GM12891 (cell line): ENCODE data around the gene TRPC6.
"Not testable (repeated sequence)": the region's sequence is repeated elsewhere in the genome, so short reads cannot be mapped to it uniquely, and the experiment has no call there.

ENCODE experiments used
- DNase-seq: peaks from one replicate; pipeline ENCODE4 v3.0.0; 2011; ENCODE audit warnings: low spot score; ENCODE audit not compliant: insufficient read length
- FAIRE-seq: peaks from 2 replicates; lab custom pipeline; 2011; peaks lifted over from hg19 to GRCh38; lab: Jason Lieb, UNC
- PAX5 ChIP-seq: IDR thresholded peaks from 2 replicates; pipeline ENCODE4 v1.6.1; 2011; ENCODE audit warnings: low read length, moderate library complexity, mild to moderate bottlenecking; ENCODE audit not compliant: insufficient read depth, severe bottlenecking
- POLR2A ChIP-seq: IDR thresholded peaks from 2 replicates; pipeline ENCODE4 v1.6.1; 2011; ENCODE audit warnings: low read depth, low read length, control low read depth
- POLR2AphosphoS5 ChIP-seq: IDR thresholded peaks from 2 replicates; pipeline ENCODE4 v1.6.1; 2011; ENCODE audit warnings: low read depth, low read length, control low read depth
- POU2F2 ChIP-seq: IDR thresholded peaks from 2 replicates; pipeline ENCODE4 v1.6.1; 2011; ENCODE audit warnings: low read depth, mild to moderate bottlenecking, control low read depth, low read length, moderate library complexity
- SPI1 ChIP-seq: IDR thresholded peaks from 2 replicates; pipeline ENCODE4 v1.6.1; 2011; ENCODE audit warnings: low read depth, low read length, control low read depth
- TAF1 ChIP-seq: IDR thresholded peaks from 2 replicates; pipeline ENCODE4 v1.6.1; 2011; ENCODE audit warnings: low read depth, low read length, control low read depth

TRPC6 gene

DNA sequence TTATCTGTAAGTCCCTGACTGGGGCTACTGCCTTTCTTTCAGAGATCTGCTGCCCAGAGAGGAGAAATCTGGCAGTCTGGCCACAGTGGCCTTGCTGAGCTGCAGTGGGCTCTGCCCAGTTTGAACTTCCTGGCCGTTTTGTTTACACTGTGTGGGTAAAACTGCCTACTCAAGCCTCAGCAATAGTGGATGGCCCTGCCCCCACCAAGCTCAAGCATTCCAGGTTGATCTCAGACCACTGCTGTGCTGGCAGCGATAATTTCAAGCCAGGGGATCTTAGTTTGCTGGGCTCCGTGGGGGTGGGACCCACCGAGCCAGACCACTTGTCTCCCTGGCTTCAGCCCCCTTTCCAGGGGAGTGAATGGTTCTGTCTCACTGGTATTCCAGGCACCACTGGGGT, 117.5 kb downstream of the TRPC6 start:
- FAIRE-seq: no peak
- TF ChIP-seq TAF1: no peak
- no peak for TF ChIP-seq PAX5
- no peak for TF ChIP-seq POU2F2
- TF ChIP-seq POLR2AphosphoS5: no peak
- no peak for TF ChIP-seq SPI1
- TF ChIP-seq POLR2A: no peak
- DNase-seq: no peak

DNA sequence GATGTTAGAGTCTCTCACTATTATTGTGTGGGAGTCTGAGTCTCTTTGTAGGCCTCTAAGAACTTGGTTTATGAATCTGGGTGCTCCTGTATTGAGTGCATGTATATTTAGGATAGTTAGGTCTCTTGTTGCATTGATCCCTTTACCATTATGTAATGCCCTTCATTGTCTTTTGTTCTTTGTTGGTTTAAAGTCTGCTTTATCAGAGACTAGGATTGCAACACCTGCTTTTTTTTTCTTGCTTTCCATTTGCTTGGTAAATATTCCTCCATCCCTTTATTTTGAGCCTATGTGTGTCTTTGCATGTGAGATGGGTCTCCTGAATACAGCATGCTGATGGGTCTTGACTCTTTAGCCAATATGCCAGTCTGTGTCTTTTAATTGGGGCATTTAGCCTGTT, 119.4 kb downstream of the TRPC6 start:
- not testable (repeated sequence) for FAIRE-seq, DNase-seq

DNA sequence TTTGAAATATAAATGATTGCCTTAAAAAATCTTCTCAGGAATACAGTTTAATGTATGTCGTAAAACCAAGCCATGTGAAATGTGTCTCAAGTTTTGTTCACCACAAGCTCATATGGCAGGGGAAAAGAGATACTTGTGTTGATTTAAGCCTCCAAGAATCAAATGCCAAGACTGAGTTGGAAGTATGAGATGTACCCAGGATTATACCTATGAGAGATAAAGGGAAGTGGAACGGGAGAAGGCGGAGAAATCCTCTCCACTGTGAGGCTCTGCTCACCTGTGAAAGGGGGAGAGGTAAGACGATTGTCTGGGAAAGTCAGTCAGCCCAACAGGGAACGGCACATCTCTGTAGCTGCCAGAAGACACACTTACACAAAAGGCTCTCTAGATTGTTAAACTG, 124.8 kb downstream of the TRPC6 start:
- TF ChIP-seq POU2F2 (no peak), SPI1 (no peak), TAF1 (no peak), POLR2A (no peak), POLR2AphosphoS5 (no peak), PAX5 (no peak)

DNA sequence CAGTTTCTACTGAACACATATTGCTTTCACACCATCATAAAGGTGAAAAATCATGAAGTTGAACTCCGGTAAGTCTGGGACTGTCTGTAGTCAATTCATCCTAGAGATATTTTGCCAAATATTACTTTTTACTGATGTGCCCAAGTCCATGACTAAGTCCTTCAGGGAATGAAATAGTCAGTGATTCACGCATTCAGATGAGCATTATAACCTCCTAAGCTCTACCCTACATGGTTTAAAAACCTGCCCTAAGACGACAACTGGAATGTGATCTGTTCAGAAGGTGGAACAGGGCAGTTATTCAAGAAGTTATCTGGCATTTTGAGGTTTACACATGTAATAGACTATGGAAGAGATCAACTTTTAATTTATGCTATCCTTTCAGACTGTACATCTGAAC, 125.6 kb downstream of the TRPC6 start:
- no peak for TF ChIP-seq POU2F2
- no peak for TF ChIP-seq PAX5
- no peak for TF ChIP-seq SPI1
- TF ChIP-seq TAF1: no peak
- no peak for TF ChIP-seq POLR2AphosphoS5
- no peak for TF ChIP-seq POLR2A
- FAIRE-seq (no peak), DNase-seq (no peak)

More for the DNA sequence above, 124.8 kb downstream of the TRPC6 start:
- FAIRE-seq (no peak), DNase-seq (no peak)

DNA sequence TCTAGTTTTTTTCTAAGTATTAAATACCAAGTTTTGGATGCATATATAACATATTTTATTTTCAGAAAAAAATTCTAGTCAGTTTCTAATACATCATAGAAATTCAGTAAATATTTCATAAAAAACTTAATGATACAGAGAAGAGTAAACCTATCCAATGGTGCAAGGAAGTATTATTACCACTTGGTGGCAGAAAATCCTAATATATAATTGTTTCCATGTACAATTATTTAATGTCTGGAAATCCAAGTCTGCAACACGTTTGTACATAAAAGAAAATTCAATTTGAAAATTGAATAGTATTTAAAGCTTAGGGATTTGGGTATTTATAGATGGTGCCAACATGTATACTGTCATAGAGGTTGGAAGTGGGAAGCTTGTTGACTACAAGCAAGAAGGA, 127.0 kb downstream of the TRPC6 start:
- TF ChIP-seq POLR2AphosphoS5 (no peak), PAX5 (no peak), TAF1 (no peak), POU2F2 (no peak), SPI1 (no peak), POLR2A (no peak)
- FAIRE-seq: no peak
- DNase-seq: no peak

DNA sequence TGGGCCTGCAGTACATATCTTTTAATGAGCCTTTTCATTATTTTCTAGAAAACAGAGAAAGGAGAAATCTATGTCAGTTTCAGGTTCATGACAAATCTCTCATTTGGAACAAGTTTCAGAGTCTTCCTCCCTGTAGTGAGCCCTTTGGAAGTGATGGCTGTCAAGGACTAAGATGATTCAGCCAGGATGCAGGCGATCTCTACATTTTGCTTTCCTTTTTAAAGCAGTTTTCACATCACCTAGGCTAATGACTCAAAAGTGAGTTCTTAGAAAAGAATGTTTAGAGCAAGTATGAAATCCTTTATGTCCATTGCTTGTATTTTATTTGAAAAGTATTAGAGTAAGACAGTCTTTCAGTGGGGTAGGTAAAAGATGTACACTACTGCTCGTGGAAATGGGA, 130.1 kb downstream of the TRPC6 start:
- no peak for TF ChIP-seq POLR2AphosphoS5
- TF ChIP-seq POLR2A: no peak
- no peak for TF ChIP-seq TAF1
- no peak for TF ChIP-seq SPI1
- no peak for TF ChIP-seq POU2F2
- no peak for TF ChIP-seq PAX5
- DNase-seq (no peak), FAIRE-seq (no peak)

DNA sequence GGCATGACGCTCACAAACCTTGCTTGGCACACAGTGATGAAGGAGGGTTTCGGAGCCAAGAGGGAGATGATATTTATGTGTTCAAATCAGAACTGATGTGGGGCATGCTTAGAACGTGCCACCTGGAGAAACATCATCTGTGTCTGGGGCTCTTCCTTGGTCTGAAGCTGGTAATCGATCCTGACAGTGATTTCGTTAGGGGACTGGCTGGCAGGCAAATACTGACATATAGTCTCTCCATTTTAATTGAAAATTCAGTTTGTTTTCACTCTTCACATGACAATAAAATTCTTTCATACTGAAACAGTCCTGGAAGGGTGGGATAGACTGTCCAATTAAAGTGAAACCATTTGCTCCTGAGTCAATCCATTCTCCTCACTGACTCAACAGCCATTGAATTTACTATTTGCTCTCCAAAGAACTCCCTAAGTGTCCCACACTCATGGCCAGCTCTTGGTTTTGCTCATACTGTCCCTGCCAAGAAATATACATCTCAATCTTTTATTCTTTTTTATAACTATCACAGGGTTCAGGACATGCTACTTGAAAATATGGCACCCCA, 134.8 kb downstream of the TRPC6 start:
- DNase-seq: no peak
- no peak for TF ChIP-seq POLR2A
- no peak for TF ChIP-seq POU2F2
- TF ChIP-seq SPI1: no peak
- TF ChIP-seq PAX5: no peak
- no peak for FAIRE-seq

DNA sequence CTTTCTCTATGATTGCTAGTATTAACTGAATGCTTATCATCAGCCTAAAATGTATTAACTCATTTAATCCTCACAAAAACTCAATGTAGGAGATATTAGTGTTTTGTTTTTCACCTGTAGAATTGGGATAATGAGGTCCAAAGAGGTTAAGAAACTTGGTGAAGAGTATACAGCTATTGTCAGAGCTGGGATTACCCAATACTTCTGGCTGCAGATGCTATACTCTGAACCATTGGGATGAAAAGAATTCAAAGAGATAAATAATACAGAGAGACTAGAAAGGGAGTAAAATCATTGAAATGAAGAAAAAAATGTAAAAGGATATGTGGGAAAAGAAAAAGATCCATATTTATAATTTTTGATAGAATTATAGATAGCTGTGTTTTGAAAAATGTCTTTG, 137.1 kb downstream of the TRPC6 start:
- FAIRE-seq (no peak), DNase-seq (no peak)
- no peak for TF ChIP-seq SPI1
- no peak for TF ChIP-seq POU2F2
- TF ChIP-seq POLR2A: no peak
- TF ChIP-seq PAX5: no peak
- TF ChIP-seq POLR2AphosphoS5: no peak
- no peak for TF ChIP-seq TAF1

DNA sequence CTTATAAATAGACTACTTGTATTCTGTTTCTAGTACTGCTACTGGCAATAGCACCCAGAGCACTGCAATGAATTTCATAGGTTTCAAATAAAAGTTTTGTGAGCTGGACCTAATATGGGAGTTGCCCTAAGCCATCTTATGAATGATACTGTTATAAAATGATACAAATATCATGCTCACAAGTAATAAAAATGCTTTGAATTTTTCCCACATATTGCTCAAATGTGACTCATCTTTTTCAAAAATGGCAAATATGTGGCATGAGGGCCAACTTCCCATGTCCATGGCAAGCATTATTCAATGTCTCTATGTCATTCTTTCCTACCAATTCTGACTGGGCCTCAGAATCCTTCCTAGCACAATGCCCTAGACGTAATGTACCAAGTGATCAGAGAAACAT, 137.6 kb downstream of the TRPC6 start:
- TF ChIP-seq TAF1: no peak
- TF ChIP-seq SPI1: no peak
- TF ChIP-seq PAX5: no peak
- no peak for TF ChIP-seq POLR2A
- no peak for TF ChIP-seq POU2F2
- TF ChIP-seq POLR2AphosphoS5: no peak
- FAIRE-seq (no peak), DNase-seq (no peak)

DNA sequence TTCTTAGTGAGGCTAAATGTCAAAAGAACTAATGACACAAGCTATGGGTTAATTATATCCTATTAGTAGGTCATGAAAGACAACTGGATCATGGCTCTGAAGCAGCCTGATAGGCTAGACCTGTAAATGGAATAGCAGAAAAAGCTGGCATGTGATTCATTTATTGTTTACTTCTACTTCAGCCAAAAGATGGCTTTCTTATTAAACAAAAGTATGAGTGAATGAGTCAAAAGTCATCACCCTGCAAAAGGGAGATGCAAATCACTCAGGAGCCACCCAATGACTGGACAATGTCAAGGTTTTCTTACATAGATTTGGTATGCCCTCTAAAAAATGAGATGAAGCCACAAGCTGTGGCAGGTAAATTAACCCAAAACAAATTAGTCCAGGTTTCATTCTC, 138.0 kb downstream of the TRPC6 start:
- DNase-seq: no peak
- no peak for FAIRE-seq
- TF ChIP-seq SPI1 (no peak), POU2F2 (no peak), TAF1 (no peak), PAX5 (no peak), POLR2AphosphoS5 (no peak), POLR2A (no peak)
